Rectal smooth muscle tissue (tissue), 1 donor: Measurements from ENCODE around the gene RBPMS2.

Source experiments
- H3K27ac ChIP-seq: one replicate; pipeline ENCODE4 v1.7.0; 2013; ENCODE audit warnings: low read depth, low read length, inconsistent platforms
- H3K27me3 ChIP-seq: one replicate; pipeline ENCODE4 v1.7.0; 2013; ENCODE audit warnings: low read length; ENCODE audit not compliant: control insufficient read depth, insufficient read depth
- H3K36me3 ChIP-seq: one replicate; pipeline ENCODE4 v1.7.0; 2013; ENCODE audit warnings: low read length; ENCODE audit not compliant: control insufficient read depth, insufficient read depth
- H3K4me1 ChIP-seq: one replicate; pipeline ENCODE4 v1.7.0; 2013; ENCODE audit warnings: low read length; ENCODE audit not compliant: control insufficient read depth, insufficient read depth
- H3K4me3 ChIP-seq: one replicate; pipeline ENCODE4 v1.7.0; 2013; ENCODE audit warnings: low read length
- H3K9ac ChIP-seq: one replicate; pipeline ENCODE4 v1.7.0; 2013; ENCODE audit warnings: low read length

Gene RBPMS2

GRCh38 chr15:64731805-64732151, 43.6 kb downstream of the RBPMS2 start:
- no peaks in the 10 kb centered on the region for H3K36me3 ChIP-seq
- no peak overlapping the region for H3K4me3 ChIP-seq
- H3K27me3 ChIP-seq, result no peaks in the 10 kb centered on the region
- no peak overlapping the region for H3K9ac ChIP-seq
- peaks cover 3% of the 10 kb centered on the region for H3K4me1 ChIP-seq
- no peak overlapping the region for H3K27ac ChIP-seq

- H3K4me3 ChIP-seq, result no peak overlapping the region
- H3K27me3 ChIP-seq, result no peaks in the 10 kb centered on the region
- no peak overlapping the region for H3K27ac ChIP-seq
- no peak overlapping the region for H3K9ac ChIP-seq
- H3K36me3 ChIP-seq, result no peaks in the 10 kb centered on the region
- peaks cover 3% of the 10 kb centered on the region for H3K4me1 ChIP-seq
Measured at GRCh38 chr15:64731012-64731804, 44.2 kb downstream of the RBPMS2 start.

- Histone ChIP-seq H3K27ac (no peak overlapping the region), H3K9ac (no peak overlapping the region), H3K36me3 (no peaks in the 10 kb centered on the region), H3K4me1 (peaks cover 3% of the 10 kb centered on the region), H3K4me3 (no peak overlapping the region), H3K27me3 (no peaks in the 10 kb centered on the region)
Measured at GRCh38 chr15:64730151-64730550, 45.2 kb downstream of the RBPMS2 start.

GRCh38 chr15:64720188-64720587, 55.2 kb downstream of the RBPMS2 start:
- H3K27me3 ChIP-seq, result no peaks in the 10 kb centered on the region
- no peak overlapping the region for H3K4me3 ChIP-seq
- peaks cover 7% of the 10 kb centered on the region for H3K36me3 ChIP-seq
- H3K4me1 ChIP-seq, result no peaks in the 10 kb centered on the region
- no peak overlapping the region for H3K9ac ChIP-seq
- H3K27ac ChIP-seq, result no peak overlapping the region

GRCh38 chr15:64717735-64718495, 57.5 kb downstream of the RBPMS2 start:
- Histone ChIP-seq H3K27me3 (no peaks in the 10 kb centered on the region), H3K36me3 (peaks cover 7% of the 10 kb centered on the region), H3K27ac (peak overlapping the region; percentile 6), H3K4me3 (no peak overlapping the region), H3K4me1 (no peaks in the 10 kb centered on the region), H3K9ac (no peak overlapping the region)

- H3K9ac ChIP-seq, result no peak overlapping the region
- H3K4me1 ChIP-seq, result no peaks in the 10 kb centered on the region
- no peaks in the 10 kb centered on the region for H3K27me3 ChIP-seq
- H3K36me3 ChIP-seq, result peaks cover 7% of the 10 kb centered on the region
- no peak overlapping the region for H3K27ac ChIP-seq
- no peak overlapping the region for H3K4me3 ChIP-seq
Measured at GRCh38 chr15:64717130-64717529, 58.3 kb downstream of the RBPMS2 start.

GRCh38 chr15:64716452-64716851, 58.9 kb downstream of the RBPMS2 start:
- Histone ChIP-seq H3K9ac (no peak overlapping the region), H3K27ac (no peak overlapping the region), H3K4me1 (no peaks in the 10 kb centered on the region), H3K4me3 (no peak overlapping the region), H3K36me3 (peaks cover 7% of the 10 kb centered on the region), H3K27me3 (no peaks in the 10 kb centered on the region)

GRCh38 chr15:64713592-64713991, 61.8 kb downstream of the RBPMS2 start:
- H3K9ac ChIP-seq, result no peak overlapping the region
- H3K27me3 ChIP-seq, result no peaks in the 10 kb centered on the region
- H3K36me3 ChIP-seq, result peaks cover 7% of the 10 kb centered on the region
- H3K4me3 ChIP-seq, result no peak overlapping the region
- no peaks in the 10 kb centered on the region for H3K4me1 ChIP-seq
- H3K27ac ChIP-seq, result no peak overlapping the region

- no peak overlapping the region for H3K4me3 ChIP-seq
- no peak overlapping the region for H3K9ac ChIP-seq
- H3K36me3 ChIP-seq, result peaks cover 6% of the 10 kb centered on the region
- no peaks in the 10 kb centered on the region for H3K27me3 ChIP-seq
- H3K4me1 ChIP-seq, result no peaks in the 10 kb centered on the region
- H3K27ac ChIP-seq, result no peak overlapping the region
Measured at GRCh38 chr15:64712353-64712752, 63.0 kb downstream of the RBPMS2 start.

- H3K4me3 ChIP-seq, result no peak overlapping the region
- no peak overlapping the region for H3K9ac ChIP-seq
- no peaks in the 10 kb centered on the region for H3K4me1 ChIP-seq
- H3K36me3 ChIP-seq, result no peaks in the 10 kb centered on the region
- no peaks in the 10 kb centered on the region for H3K27me3 ChIP-seq
- no peak overlapping the region for H3K27ac ChIP-seq
Measured at GRCh38 chr15:64710676-64711428, 64.5 kb downstream of the RBPMS2 start.

GRCh38 chr15:64706011-64706911, 69.1 kb downstream of the RBPMS2 start:
- H3K27ac ChIP-seq, result no peak overlapping the region
- H3K36me3 ChIP-seq, result no peaks in the 10 kb centered on the region
- H3K4me3 ChIP-seq, result no peak overlapping the region
- peaks cover 15% of the 10 kb centered on the region for H3K4me1 ChIP-seq
- H3K9ac ChIP-seq, result no peak overlapping the region
- no peaks in the 10 kb centered on the region for H3K27me3 ChIP-seq

- Histone ChIP-seq H3K4me3 (no peak overlapping the region), H3K9ac (no peak overlapping the region), H3K4me1 (peaks cover 28% of the 10 kb centered on the region), H3K27me3 (no peaks in the 10 kb centered on the region), H3K36me3 (no peaks in the 10 kb centered on the region), H3K27ac (no peak overlapping the region)
Measured at GRCh38 chr15:64705006-64705405, 70.4 kb downstream of the RBPMS2 start.
